ENCODE measurements around the gene PCBP3. TPM values are rescaled to one million over a fixed set of nuclear protein-coding genes. Genes with fewer than 3 reads are reported as not detected.

PCBP3 gene
- total RNA-seq, 6 experiments from 2014 or later = 0.37 to 1.5 (median 0.69) TPM

GRCh38 chr21:45721671-45722070, 78.1 kb downstream of the PCBP3 start:
- WGBS (ENCODE audit: insufficient coverage, low coverage, low lambda C conversion rate, missing lambda C conversion rate) = 55% methylated on average over 6 of the region's 6 CpGs
- Histone ChIP-seq H3K4me1 (no peaks in the 10 kb centered on the region), H3K27ac (no peak overlapping the region), H3K9me3 (no peaks in the 10 kb centered on the region), H3K27me3 (no peaks in the 10 kb centered on the region), H3K36me3 (no peaks in the 10 kb centered on the region), H3K4me3 (no peak overlapping the region)
- DNase-seq = no peak
- intact Hi-C loops (cut with DNase I) = no loop called here
- TF ChIP-seq CTCF (IDR thresholded peaks at IDR 0.05) (no peak), POLR2A (IDR thresholded peaks at IDR 0.05) (no peak)
- no peak for ATAC-seq

GRCh38 chr21:45723049-45723958, 79.8 kb downstream of the PCBP3 start:
- no peak for DNase-seq
- Histone ChIP-seq H3K36me3 (no peaks in the 10 kb centered on the region), H3K27me3 (no peaks in the 10 kb centered on the region), H3K4me3 (no peak overlapping the region), H3K4me1 (no peaks in the 10 kb centered on the region), H3K27ac (no peak overlapping the region), H3K9me3 (no peaks in the 10 kb centered on the region)
- TF ChIP-seq POLR2A (IDR thresholded peaks at IDR 0.05) (no peak), CTCF (IDR thresholded peaks at IDR 0.05) (no peak)
- no peak for ATAC-seq
- intact Hi-C loops (cut with DNase I) = no loop called here
- 79% methylated on average over 9 of the region's 10 CpGs for WGBS (ENCODE audit: insufficient coverage, low coverage, low lambda C conversion rate, missing lambda C conversion rate)

- H3K27ac ChIP-seq = no peak overlapping the region
- ATAC-seq (no peak), DNase-seq (no peak)
- no peaks in the 10 kb centered on the region for H3K27me3 ChIP-seq
- H3K36me3 ChIP-seq = no peaks in the 10 kb centered on the region
- TF ChIP-seq POLR2A (IDR thresholded peaks at IDR 0.05) (no peak), CTCF (IDR thresholded peaks at IDR 0.05) (no peak)
- no peaks in the 10 kb centered on the region for H3K4me1 ChIP-seq
- H3K9me3 ChIP-seq = no peaks in the 10 kb centered on the region
- intact Hi-C loops (cut with DNase I) = no loop called here
- 58% methylated on average over 8 of the region's 13 CpGs for WGBS (ENCODE audit: insufficient coverage, low coverage, low lambda C conversion rate, missing lambda C conversion rate)
- H3K4me3 ChIP-seq = no peak overlapping the region
These were observed 80.9 kb downstream of the PCBP3 start for GRCh38 chr21:45724345-45724961.

- peak in 1 of 4 donors; percentile 24 for ATAC-seq
- no peaks in the 10 kb centered on the region for H3K9me3 ChIP-seq
- H3K27ac ChIP-seq = no peak overlapping the region
- intact Hi-C loops (cut with DNase I) = no loop called here
- DNase-seq = no peak
- no peak for TF ChIP-seq POLR2A (IDR thresholded peaks at IDR 0.05)
- H3K4me3 ChIP-seq = no peak overlapping the region
- 60% methylated on average over 8 of the region's 10 CpGs for WGBS (ENCODE audit: insufficient coverage, low coverage, low lambda C conversion rate, missing lambda C conversion rate)
- no peaks in the 10 kb centered on the region for H3K36me3 ChIP-seq
- H3K4me1 ChIP-seq = no peaks in the 10 kb centered on the region
- no peaks in the 10 kb centered on the region for H3K27me3 ChIP-seq
These were observed 81.7 kb downstream of the PCBP3 start for GRCh38 chr21:45724994-45725843.

Data from right lobe of liver (tissue), 6 donors.